A673 (cell line): ENCODE measurements around the gene CRACDL.

ENCODE experiments used
- EZH2 ChIP-seq: fragments of 200-600 bp; sonication (generic); IDR thresholded peaks from 2 replicates; pipeline ENCODE4 v1.6.1; 2017; ENCODE audit warnings: borderline replicate concordance, low read depth, mild to moderate bottlenecking, mixed read lengths, antibody characterized with exemption, low read length; ENCODE audit not compliant: poor library complexity, severe bottlenecking
- TF ChIP-seq, protein P1 (sequence below): fragments of 300-800, 200-600 bp; sonication (generic); conservative IDR thresholded peaks from 2 replicates; pipeline ENCODE4 v1.5.1; 2017; ENCODE audit warnings: low read depth, mild to moderate bottlenecking, antibody characterized with exemption, low read length, moderate library complexity, mixed read lengths

DNA sequence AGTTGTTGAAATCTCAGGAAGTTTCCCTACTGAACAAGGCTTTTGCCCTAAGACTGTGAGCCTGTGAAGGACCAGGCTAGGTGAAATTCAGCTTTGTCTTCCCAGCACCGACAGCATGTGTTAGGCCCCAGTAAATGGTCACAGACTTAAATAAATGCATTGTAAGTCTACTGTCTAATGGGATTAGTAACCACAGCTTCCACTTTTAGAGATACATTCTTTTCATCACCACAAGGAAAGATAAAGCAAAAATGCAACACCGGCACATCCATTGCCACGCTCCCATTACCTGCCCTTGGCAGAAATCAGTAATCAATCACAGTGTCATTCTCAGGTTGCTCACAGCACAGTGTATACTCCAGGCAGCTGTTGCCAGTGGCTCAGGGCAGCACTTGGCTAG is 59.3 kb downstream of the CRACDL start:
- TF ChIP-seq, protein P1, sequence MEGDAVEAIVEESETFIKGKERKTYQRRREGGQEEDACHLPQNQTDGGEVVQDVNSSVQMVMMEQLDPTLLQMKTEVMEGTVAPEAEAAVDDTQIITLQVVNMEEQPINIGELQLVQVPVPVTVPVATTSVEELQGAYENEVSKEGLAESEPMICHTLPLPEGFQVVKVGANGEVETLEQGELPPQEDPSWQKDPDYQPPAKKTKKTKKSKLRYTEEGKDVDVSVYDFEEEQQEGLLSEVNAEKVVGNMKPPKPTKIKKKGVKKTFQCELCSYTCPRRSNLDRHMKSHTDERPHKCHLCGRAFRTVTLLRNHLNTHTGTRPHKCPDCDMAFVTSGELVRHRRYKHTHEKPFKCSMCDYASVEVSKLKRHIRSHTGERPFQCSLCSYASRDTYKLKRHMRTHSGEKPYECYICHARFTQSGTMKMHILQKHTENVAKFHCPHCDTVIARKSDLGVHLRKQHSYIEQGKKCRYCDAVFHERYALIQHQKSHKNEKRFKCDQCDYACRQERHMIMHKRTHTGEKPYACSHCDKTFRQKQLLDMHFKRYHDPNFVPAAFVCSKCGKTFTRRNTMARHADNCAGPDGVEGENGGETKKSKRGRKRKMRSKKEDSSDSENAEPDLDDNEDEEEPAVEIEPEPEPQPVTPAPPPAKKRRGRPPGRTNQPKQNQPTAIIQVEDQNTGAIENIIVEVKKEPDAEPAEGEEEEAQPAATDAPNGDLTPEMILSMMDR, result no peak
- TF ChIP-seq EZH2, result no peak
